PC-9 (cell line): ENCODE results near the gene CAPN1. TPM values are rescaled to one million over a fixed set of nuclear protein-coding genes. Genes with fewer than 3 reads are reported as not detected.

Experiments
- BruUV-seq: library from RNA; stranded (reverse); fragments of 400-500 nt; replicated peaks from 2 replicates; lab custom pipeline; 2021; lab: Mats Ljungman, UMichigan
- CTCF ChIA-PET: fragments of 300-600 bp; sonication (Branson Sonifier 250); formaldehyde crosslinking; loops from one replicate; lab custom pipeline; 2022; ENCODE audit warnings: antibody characterized with exemption; lab: Charles Lee
- POLR2A ChIA-PET: fragments of 300-600 bp; sonication (Branson Sonifier 250); formaldehyde crosslinking; loops from one replicate; lab custom pipeline; 2022; ENCODE audit warnings: antibody characterized with exemption; ENCODE audit not compliant: unreplicated experiment; lab: Charles Lee
- DNase-seq, 2 experiments: peaks; one replicate each; pipeline versions ENCODE4 v3.0.0 to v3.0.0-alpha.2; 2015 to 2022; ENCODE audit warnings: mixed read lengths in 1 of 2
- H2AFZ ChIP-seq: fragments of 200-600 bp; sonication (generic); 2 replicates; pipeline ENCODE4 v1.8.1; 2017; ENCODE audit warnings: antibody characterized with exemption
- H3F3A ChIP-seq: fragments of 200-600 bp; sonication (generic); 2 replicates; pipeline ENCODE4 v1.8.1; 2017; ENCODE audit warnings: antibody characterized with exemption, mild to moderate bottlenecking, low read depth; ENCODE audit not compliant: insufficient read depth
- H3K27ac ChIP-seq: fragments of 200-600 bp; sonication (generic); 2 replicates; pipeline ENCODE4 v1.6.1; 2016; ENCODE audit warnings: mixed run types
- H3K27me3 ChIP-seq: fragments of 200-600 bp; sonication (generic); 2 replicates; pipeline ENCODE4 v1.6.1; 2016; ENCODE audit warnings: low read depth, mixed run types; ENCODE audit not compliant: insufficient read depth
- H3K36me3 ChIP-seq: fragments of 200-600 bp; sonication (generic); 2 replicates; pipeline ENCODE4 v1.6.1; 2016; ENCODE audit warnings: low read depth, mixed run types
- H3K4me1 ChIP-seq: fragments of 200-600 bp; sonication (generic); replicated peaks from 2 replicates; pipeline ENCODE4 v1.6.1; 2016; ENCODE audit warnings: mixed run types; ENCODE audit not compliant: insufficient read depth
- H3K4me2 ChIP-seq: fragments of 200-600 bp; sonication (generic); 2 replicates; pipeline ENCODE4 v1.6.1; 2017; ENCODE audit warnings: mixed run types
- H3K4me3 ChIP-seq: fragments of 200-600 bp; sonication (generic); 2 replicates; pipeline ENCODE4 v1.6.1; 2016; ENCODE audit warnings: mixed run types
- H3K79me2 ChIP-seq: fragments of 200-600 bp; sonication (generic); 2 replicates; pipeline ENCODE4 v1.6.1; 2017; ENCODE audit warnings: low read depth, mixed run types
- H3K9me2 ChIP-seq: fragments of 200-600 bp; sonication (generic); 2 replicates; pipeline ENCODE4 v1.8.1; 2017; ENCODE audit warnings: mild to moderate bottlenecking; ENCODE audit not compliant: insufficient read depth
- H3K9me3 ChIP-seq: fragments of 200-600 bp; sonication (generic); 2 replicates; pipeline ENCODE4 v1.8.1; 2016; ENCODE audit warnings: low read depth; ENCODE audit not compliant: insufficient read depth
- H4K20me1 ChIP-seq: fragments of 200-600 bp; sonication (generic); 2 replicates; pipeline ENCODE4 v1.8.1; 2017; ENCODE audit not compliant: insufficient read depth
- EZH2 ChIP-seq: fragments of 200-600 bp; sonication (generic); IDR thresholded peaks from 2 replicates; pipeline ENCODE4 v1.8.0; 2017; ENCODE audit warnings: antibody characterized with exemption, low read depth
- intact Hi-C: fragments of 100-400 bp; cut with micrococcal nuclease; formaldehyde crosslinking; loops from one replicate; pipeline ENCODE4 v1.10.0; 2022; ENCODE audit not compliant: unreplicated experiment
- total RNA-seq: library from RNA; stranded (reverse); gene quantifications from 2 replicates; pipeline ENCODE4 v1.2.3, GENCODE V29; 2021
- TF ChIP-seq, protein P1 (sequence below): fragments of 200-600 bp; sonication (generic); conservative IDR thresholded peaks from 2 replicates; pipeline ENCODE4 v1.6.1; 2017; ENCODE audit warnings: mixed run types, antibody characterized with exemption, mild to moderate bottlenecking, moderate library complexity

The CAPN1 gene
- total RNA-seq, 1 experiment from 2014 or later = 559 TPM

DNA sequence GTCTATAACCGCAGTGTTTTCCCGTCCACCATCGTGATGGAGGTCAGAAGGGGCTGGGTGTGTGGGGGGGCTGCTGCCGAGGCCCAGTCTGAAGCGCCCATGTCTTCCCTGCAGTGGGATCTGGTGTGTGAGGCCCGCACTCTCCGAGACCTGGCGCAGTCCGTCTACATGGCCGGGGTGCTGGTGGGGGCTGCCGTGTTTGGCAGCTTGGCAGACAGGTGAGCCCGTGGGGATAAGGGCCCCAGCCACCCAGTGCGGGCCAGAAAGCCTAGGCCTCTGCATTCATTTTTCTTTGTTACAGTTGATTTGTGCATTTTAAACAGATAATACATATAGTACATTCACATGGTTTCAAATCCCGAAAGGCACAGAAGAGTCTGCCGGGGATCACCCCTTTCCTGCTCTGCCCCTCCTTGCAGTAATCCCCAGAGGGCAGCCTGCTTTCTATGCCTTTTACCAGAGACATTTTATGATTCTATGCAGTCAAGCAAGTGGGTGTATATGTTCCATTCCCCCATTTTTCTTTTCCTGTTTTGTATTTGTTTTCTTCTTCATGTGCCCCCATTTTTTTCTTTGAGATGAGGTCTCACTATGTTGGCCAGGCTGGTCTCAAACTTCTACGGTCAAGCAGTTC lies 32.6 kb downstream of the CAPN1 start:
- Histone ChIP-seq H3K4me2 (peak overlapping the region; percentile 91), H3K27ac (peak overlapping the region; percentile 76), H3K79me2 (peaks cover 70% of the 10 kb centered on the region), H3K27me3 (no peaks in the 10 kb centered on the region), H4K20me1 (peaks cover 16% of the 10 kb centered on the region), H3K9me2 (no peaks in the 10 kb centered on the region), H3F3A (peaks cover 61% of the 10 kb centered on the region), H2AFZ (no peak overlapping the region), H3K4me1 (peaks cover 53% of the 10 kb centered on the region), H3K36me3 (peaks cover 30% of the 10 kb centered on the region), H3K9me3 (no peaks in the 10 kb centered on the region), H3K4me3 (peak overlapping the region; percentile 74)
- intact Hi-C loops = no loop called here
- TF ChIP-seq, protein P1, sequence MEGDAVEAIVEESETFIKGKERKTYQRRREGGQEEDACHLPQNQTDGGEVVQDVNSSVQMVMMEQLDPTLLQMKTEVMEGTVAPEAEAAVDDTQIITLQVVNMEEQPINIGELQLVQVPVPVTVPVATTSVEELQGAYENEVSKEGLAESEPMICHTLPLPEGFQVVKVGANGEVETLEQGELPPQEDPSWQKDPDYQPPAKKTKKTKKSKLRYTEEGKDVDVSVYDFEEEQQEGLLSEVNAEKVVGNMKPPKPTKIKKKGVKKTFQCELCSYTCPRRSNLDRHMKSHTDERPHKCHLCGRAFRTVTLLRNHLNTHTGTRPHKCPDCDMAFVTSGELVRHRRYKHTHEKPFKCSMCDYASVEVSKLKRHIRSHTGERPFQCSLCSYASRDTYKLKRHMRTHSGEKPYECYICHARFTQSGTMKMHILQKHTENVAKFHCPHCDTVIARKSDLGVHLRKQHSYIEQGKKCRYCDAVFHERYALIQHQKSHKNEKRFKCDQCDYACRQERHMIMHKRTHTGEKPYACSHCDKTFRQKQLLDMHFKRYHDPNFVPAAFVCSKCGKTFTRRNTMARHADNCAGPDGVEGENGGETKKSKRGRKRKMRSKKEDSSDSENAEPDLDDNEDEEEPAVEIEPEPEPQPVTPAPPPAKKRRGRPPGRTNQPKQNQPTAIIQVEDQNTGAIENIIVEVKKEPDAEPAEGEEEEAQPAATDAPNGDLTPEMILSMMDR = no peak
- TF ChIP-seq EZH2 = no peak
- no TSS peak for BruUV-seq
- ChIA-PET POLR2A (no interaction called here), CTCF (no interaction called here)
- no peak for DNase-seq

DNA sequence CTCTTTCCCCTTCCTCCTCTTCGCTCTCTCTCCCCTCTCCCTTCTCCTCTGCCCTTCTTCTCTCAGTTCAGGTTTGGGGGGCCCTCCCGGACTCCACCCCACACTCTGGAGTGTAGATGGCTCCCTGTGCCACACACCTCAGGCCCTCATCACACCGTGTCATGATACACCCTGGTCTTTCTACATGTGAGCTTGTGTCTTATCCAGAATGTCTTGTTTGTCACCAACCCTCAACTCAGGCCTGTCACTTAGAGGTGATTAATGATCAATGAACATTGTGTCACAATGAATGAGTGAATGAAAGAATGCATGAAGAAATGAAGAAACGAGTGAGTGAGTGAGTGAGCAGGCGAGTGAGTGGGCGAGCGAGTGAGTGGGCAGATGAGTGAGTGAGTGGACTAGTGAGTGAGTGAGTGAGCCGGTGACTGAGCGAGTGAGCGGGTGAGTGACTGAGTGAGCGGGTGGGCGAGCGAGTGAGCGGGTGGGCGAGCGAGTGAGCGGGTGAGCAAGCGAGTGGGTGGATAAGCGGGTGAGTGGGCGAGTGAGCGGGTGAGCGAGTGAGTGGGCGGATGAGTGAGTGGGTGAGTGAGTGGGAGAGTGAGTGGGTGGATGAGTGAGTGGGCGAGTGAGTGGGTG lies 33.8 kb downstream of the CAPN1 start:
- Histone ChIP-seq H3K36me3 (peaks cover 33% of the 10 kb centered on the region), H2AFZ (no peak overlapping the region), H3K4me1 (peaks cover 45% of the 10 kb centered on the region), H3K4me2 (peak overlapping the region; percentile 91), H3K27ac (no peak overlapping the region), H3K9me3 (no peaks in the 10 kb centered on the region), H3K9me2 (no peaks in the 10 kb centered on the region), H3K27me3 (no peaks in the 10 kb centered on the region), H3K4me3 (peak overlapping the region; percentile 74), H3F3A (peaks cover 54% of the 10 kb centered on the region), H3K79me2 (peaks cover 76% of the 10 kb centered on the region), H4K20me1 (peaks cover 19% of the 10 kb centered on the region)
- intact Hi-C loops = no loop called here
- peak in 1 of 2 experiments; percentile 71 for DNase-seq
- BruUV-seq = no TSS peak
- no peak for TF ChIP-seq EZH2
- TF ChIP-seq, protein P1 = no peak
- POLR2A ChIA-PET = no interaction called here
- CTCF ChIA-PET = interaction anchor here (0.6 to 0.7 kb wide), 3 partner anchors 10 to 1716 kb away, joined by 3 to 11 read pairs (median 5); partner anchors contain the start of gene MAP4K2

DNA sequence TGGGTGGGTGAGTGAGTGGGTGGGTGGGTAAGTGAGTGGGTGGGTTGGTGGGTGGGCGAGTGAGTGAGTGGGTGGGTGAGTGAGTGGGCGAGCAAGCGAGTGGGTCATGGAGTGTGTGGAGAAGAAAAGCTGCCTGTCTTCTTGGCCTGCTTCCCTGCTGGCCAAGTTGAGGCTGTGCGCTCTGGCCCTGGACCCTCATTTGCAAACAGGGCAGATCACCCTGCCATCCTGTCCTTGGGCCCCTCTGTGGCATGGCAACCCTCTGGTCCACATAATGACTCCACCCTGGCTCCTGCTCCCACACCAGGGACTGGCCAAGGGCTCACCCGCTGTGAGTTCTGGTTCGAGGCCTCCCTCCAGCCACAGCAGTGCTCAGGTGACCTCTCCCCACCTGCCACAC lies 35.1 kb downstream of the CAPN1 start:
- H3K4me3 ChIP-seq = no peak overlapping the region
- peak overlapping the region; percentile 34 for H3K4me2 ChIP-seq
- H3K9me3 ChIP-seq = no peaks in the 10 kb centered on the region
- peaks cover 28% of the 10 kb centered on the region for H4K20me1 ChIP-seq
- no peak for DNase-seq
- ChIA-PET CTCF (interaction anchor here (0.6 kb wide), 1 partner anchor 41 kb away, joined by 3 read pairs; no protein-coding TSS in a partner anchor), POLR2A (no interaction called here)
- H3K27ac ChIP-seq = no peak overlapping the region
- peaks cover 30% of the 10 kb centered on the region for H3K36me3 ChIP-seq
- no peaks in the 10 kb centered on the region for H3K27me3 ChIP-seq
- no TSS peak for BruUV-seq
- intact Hi-C loops = no loop called here
- H3K79me2 ChIP-seq = peaks cover 71% of the 10 kb centered on the region
- H2AFZ ChIP-seq = no peak overlapping the region
- TF ChIP-seq, protein P1 = no peak
- no peak for TF ChIP-seq EZH2
- no peaks in the 10 kb centered on the region for H3K9me2 ChIP-seq
- H3K4me1 ChIP-seq = peaks cover 32% of the 10 kb centered on the region
- H3F3A ChIP-seq = peaks cover 49% of the 10 kb centered on the region
